ENCODE results near the gene SEMA6C. TPM values are rescaled to one million over a fixed set of nuclear protein-coding genes. Genes with fewer than 3 reads are reported as not detected.
"Not testable (repeated sequence)": the region's sequence is repeated elsewhere in the genome, so short reads cannot be mapped to it uniquely, and the experiment has no call there.

The SEMA6C gene, protein sequence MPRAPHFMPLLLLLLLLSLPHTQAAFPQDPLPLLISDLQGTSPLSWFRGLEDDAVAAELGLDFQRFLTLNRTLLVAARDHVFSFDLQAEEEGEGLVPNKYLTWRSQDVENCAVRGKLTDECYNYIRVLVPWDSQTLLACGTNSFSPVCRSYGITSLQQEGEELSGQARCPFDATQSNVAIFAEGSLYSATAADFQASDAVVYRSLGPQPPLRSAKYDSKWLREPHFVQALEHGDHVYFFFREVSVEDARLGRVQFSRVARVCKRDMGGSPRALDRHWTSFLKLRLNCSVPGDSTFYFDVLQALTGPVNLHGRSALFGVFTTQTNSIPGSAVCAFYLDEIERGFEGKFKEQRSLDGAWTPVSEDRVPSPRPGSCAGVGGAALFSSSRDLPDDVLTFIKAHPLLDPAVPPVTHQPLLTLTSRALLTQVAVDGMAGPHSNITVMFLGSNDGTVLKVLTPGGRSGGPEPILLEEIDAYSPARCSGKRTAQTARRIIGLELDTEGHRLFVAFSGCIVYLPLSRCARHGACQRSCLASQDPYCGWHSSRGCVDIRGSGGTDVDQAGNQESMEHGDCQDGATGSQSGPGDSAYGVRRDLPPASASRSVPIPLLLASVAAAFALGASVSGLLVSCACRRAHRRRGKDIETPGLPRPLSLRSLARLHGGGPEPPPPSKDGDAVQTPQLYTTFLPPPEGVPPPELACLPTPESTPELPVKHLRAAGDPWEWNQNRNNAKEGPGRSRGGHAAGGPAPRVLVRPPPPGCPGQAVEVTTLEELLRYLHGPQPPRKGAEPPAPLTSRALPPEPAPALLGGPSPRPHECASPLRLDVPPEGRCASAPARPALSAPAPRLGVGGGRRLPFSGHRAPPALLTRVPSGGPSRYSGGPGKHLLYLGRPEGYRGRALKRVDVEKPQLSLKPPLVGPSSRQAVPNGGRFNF
- polyA plus RNA-seq (ENCODE audit: insufficient read depth in 1 of 5, insufficient read length in 5 of 5, low replicate concordance in 1 of 5) = 10 to 100 TPM; 21.8 to 27.0 (median 25.1) TPM
- long read RNA-seq, donor 1, partial matches to known transcripts = 0 of 1 reads
- long read RNA-seq, donor 1, other reads (novel, unspliced or antisense) = 0 of 1 reads
- long read RNA-seq, donor 2 = 0 reads
- long read RNA-seq, donor 3 = 0 reads
- long read RNA-seq, donor 4 = 0 reads
- long read RNA-seq, donor 5, partial matches to known transcripts = 0 of 1 reads
- long read RNA-seq, donor 5, other reads (novel, unspliced or antisense) = 0 of 1 reads
- long read RNA-seq, donor 6 = 0 reads
- long read RNA-seq, donor 7 = 0 reads
- long read RNA-seq, donor 8 = 0 reads

DNA sequence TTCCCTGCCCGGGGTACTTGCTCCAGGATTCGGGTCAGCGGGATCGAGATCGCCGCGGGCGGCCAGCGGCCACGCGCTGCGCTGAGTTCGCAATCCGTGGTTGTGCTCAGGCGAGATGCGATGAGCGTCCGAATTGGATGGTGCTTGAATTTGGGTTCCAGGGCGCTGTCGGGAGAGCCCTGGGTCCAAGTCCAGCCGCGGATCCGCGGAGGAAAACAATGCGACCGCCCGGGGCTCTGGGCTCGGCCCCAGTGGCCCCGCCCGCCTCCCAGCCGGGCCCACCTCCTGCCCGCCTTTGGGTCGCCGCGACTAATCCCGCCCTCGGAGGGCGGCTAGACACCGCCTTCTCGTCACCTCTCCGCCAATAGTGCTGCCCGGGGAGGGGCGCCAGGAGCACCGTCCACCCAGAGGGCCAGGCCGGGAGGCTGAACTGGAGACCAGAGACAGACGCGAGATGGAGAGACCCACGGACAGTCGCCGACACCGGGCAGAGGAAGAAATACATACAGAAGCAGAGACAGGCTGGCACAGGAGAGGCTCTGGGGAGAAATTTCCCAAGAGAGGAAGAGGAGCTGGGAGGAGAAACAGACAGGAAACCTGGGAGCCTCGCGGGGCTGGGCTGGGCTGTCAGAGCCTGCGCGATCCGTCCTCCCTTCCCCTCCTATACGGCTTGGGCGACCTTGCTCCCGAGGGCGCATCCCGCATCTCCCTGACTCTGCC is at the start of gene SEMA6C:
SEMA6C (minus strand) TSS at position 220 of the 720 bp plus-strand sequence. CDS start 4,010 bp downstream, outside the sequence.
- peak; percentile 92 to 93 for DNase-seq

DNA sequence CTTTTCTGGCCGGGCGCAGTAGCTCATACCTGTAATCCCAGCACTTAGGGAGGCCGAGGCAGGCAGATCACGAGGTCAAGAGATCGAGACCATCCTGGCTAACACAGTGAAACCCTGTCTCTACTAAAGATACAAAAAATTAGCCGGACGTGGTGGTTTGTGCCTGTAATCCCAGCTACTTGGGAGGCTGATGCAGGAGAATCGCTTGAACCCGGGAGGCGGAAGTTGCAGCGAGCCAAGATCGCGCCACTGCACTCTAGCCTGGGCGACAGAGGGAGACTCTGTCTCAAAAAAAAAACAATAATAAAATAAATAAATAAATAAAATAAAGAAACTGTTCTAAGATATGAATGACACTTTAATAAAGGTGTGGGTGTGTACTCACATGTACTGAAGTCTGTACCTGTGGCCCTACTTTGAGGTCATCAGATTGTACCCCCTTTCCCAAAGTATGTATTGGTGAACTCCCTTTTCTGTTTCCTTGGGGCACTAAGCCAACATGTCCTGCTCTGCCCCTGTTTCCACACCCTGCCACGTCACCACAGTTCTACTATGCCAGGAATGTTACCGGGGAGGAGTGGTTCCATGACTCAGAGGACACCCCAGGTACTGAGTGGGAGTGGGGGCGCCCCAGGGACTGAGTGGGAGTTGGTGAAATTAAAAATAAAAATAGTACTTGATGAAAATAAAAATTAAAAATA is 48.6 kb upstream of the SEMA6C start:
- not testable (repeated sequence) for DNase-seq

DNA sequence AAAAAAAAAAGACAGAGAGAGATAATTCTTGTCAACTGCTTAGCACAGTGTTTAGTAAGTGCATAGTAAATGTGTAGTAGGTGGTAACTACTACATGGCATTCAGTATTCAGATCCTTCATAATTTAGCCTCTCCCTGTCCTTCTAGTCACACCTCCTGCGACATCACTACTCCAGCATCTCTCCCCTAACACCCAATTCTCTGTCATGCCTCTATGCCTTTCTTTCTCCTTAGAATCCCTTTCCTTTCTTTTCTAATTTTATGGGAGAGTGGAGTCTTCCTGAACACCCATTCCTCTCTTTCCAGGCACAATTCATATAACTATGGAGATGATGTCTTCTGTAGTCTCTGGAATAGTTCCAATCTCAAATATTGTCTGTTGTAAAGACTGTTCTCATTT is 47.4 kb upstream of the SEMA6C start:
- no peak for DNase-seq

DNA sequence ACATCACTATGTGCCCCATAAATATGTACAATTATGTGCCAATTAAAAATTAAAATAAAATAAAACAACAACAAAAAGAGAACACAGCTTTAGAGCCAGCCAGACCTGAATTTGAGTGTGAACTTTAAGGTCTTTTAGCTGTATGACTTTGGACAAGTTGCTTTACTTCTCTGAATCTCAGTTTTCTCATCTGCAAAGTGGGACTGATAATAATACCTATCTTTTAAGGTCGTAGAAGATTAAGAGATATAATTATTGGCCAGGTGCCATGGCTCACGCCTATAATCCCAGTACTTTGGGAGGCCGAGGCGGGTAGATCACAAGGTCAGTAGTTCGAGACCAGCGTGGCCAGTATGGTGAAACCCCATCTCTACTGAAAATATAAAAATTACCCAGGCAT is 46.9 kb upstream of the SEMA6C start:
- no peak for DNase-seq

DNA sequence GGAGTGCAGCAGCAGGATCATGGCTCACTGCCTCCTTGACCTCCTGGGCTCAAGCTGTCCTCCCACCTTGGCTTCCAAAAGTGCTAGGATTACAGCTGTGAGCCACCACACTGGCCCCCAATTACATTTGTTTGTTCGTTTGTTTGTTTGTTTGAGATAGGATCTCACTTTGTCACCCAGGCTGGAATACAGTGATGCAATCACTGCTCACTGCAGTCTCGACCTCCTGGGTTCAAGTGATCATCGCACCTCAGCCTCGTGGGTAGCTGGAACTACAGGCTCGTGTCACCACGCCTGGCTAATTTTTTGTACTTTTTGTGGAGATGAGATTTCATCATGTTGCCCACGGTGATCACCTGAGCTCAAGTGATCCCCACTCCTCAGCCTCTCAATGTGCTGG is 45.6 kb upstream of the SEMA6C start:
- no peak for DNase-seq

DNA sequence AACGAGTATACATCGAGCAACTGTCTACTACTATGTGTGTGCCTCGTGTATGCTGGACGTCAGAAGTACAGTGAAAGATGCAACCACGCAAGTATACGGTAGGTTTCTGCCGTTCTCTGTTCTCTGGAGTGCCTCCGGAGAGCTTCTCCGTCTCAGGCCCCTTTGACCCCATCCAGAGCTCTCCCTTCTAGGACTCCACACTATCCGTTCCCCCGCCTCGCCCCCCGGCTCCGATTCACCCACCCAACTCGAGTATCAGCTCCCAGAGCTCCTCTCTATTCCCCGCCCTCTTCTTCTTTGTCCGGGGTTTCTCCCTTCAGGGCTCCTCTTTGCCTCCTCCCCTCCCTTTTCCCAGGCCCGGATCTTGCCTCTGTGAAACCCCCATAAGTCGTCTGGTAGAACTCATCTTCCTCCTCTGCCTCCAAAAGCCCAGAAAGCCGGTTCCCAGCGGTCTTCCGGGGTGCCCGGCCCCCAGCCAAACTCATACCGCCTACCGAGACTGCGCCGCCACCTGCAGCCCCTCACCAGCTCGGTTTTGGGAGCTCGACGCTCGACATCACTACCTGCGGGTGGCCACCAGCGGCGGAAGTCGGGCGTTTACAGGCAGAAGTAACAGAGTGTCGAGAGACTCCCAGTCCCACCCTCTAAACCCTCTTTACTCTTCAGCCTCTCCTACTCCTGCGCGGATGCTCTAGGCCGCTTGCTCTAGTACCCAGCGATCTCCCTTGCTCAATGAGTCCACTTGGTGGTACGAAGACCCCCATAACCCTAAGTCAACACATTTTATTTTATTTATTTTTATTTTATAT is 43.4 kb upstream of the SEMA6C start, which contains the start of gene VPS72:
VPS72 (minus strand) TSS at position 561 of the 809 bp plus-strand sequence; CDS start at position 485, 76 bp downstream.
- peak; percentile 82 to 85 for DNase-seq

DNA sequence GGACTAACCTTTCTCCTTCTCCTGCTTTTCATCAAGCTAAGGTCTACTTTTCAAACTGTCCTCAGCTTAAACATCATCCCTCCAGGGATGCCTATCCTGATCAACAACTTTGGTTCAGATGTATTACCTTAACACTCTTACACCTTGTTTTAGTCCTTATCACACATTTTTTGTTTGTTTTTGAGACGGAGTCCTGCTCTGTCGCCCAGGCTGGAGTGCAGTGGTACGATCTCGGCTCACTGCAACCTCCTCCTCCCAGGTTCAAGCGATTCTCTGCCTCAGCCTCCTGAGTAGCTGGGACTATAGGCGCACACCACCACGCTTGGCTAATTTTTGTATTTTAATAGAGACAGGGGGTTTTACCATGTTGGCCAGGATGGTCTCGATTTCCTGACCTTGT is 42.2 kb upstream of the SEMA6C start:
- not testable (repeated sequence) for DNase-seq

DNA sequence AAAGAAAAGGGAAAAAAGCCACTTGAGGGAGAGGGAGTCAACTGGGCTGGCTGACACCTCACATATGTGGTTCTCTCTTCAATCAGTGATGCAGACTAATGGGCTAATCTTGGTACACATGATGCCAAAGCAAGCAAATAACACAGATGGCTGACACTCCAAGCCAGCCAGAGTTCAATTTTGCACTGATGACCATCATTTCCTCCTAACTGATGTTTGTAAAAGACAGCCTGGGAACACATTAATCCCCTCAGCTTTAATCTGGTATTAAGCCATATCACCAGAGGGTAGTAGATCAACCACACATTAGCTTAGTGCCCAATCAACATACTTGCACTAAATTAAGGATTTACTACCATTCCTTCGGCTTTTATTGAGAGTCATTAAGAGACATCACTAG is 40.8 kb upstream of the SEMA6C start:
- DNase-seq = no peak

DNA sequence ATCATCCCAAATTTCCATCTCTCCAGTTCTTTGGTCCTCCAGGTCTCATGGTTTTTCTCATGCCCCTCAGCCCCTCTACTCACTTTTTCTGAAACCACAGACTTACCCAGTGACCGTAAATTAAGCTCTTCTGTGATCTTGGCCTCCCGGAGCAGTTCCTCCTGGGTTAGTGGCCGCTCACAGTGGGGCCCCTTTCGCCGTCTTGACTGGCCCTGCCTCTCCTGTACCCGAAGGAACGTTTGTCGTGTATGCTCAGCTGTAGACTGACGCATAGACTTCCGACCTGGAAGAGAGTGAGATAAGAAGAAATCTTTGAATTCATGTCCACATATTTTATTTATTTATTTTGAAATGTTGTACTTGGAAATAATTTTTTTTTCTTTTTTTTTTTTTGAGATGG is 37.8 kb upstream of the SEMA6C start:
- no peak for DNase-seq

DNA sequence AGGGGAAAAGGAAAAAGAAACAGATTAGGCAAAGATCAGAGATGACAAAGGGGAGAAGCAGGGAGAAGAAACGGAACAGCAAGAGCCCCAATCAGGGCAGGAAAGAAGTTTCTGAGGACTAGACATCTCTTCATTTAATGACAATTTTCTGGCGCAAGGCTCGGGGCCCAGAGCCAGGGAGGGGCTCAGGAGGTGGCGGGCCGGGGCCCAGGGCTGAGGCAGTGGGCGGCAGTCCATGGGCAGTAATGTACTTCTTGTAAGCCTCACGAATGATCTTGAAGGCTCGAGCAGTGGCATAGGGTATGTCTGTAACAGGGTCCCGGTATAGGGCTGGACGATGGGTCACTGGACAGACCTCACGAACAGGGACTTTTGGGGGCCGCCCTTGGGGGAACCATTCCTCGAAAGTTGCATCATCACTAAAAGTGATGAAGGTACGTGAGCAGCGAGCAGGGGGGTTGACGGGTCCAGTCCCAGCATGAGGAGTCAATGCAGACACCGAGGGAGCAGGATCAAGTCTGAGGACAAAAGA is 30.1 kb upstream of the SEMA6C start:
- DNase-seq = no peak

DNA sequence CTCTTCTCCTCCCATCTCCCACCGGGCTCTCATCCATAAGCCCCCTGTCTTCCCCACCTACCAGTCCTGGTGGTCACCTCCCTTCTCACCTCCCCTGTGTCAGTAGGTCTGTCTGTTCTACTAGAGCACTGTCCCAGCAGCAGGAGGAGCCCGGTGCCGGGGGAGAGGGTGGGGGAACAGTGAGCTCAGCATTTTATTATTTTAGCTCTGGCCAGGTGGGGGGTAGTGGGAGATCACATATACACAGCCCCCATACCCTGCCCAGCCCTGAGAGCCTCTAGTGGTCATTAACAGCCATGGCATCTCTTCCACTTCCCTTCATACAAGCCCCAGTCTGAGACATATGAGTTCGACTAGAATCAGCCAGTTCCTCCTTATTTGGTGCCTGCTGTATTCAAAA is 29.4 kb upstream of the SEMA6C start, which contains the start of gene TMOD4:
TMOD4 (minus strand) TSS at position 119 of the 400 bp plus-strand sequence. CDS start 1,106 bp downstream, outside the sequence.
- DNase-seq = no peak

DNA sequence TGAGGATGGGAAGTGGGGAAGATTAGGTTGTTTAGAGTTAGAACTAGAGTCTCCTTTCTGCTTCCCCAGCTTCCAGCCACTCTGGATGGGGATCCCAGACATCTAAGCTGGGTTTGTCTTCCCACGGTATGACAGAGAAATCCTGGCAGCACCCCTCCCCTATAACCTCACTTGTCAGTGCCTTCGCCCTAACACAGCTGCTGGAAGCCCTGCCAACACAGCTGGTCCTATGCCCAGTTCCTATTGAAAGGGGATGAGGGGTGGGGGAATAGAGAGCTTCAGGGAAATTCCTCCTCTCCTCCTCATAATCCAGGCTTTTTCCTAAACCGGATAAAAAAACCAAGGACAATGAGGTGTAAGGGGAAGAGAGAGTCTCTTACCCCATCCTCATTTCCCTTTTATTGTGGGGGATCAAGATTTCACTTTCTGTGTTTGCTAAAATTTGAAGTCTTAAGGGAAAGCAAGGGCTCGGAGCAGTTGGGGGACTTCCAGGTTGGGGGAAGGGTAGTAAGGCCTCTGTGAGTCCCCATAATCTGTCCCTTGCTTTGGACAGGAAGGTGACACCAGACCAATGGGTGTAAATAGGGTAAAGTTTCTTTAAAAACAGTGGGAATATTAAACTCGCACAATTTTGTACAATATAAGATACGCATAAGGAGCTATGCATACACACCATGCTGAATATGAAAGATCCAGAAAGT is 28.8 kb upstream of the SEMA6C start:
- no peak for DNase-seq

DNA sequence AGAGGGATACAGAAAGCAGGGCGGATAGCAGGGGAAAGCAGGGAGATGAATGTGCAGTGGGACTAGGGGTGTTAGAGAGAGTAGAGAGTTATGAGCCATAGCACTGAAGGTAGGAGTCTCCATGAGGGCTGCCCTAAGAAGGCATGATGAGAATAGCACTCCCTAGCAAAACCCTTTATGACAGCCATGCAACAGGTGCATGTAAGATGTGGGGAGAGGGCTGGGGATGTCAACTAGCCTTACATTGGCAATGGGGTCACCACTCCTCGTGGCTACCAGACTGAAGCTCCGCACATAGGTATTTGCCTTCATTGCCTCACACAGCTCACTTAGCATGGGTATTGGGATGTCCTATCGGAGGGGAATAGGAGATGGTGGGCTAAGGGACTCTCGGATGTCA is 24.8 kb upstream of the SEMA6C start:
- no peak for DNase-seq

DNA sequence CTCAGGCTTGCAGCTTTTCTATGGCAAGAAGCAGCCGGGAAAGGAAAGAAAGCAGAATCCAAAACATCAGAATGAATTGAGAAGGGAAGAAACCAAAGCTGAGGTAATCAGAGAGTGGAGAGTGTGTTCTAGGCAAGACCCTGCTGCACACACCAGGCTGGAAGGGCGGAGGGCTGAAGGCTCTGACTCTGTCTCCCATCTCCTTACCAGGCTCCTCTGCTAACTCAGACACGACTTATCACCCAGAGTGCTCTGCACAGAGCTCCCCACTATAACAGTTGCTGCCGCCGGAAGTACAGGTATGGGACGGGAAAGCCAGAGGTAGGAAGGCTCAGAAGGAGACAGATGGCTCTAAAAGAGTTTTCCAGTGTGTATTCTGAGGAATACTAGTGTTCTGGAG is 20.7 kb upstream of the SEMA6C start:
- no peak for DNase-seq

DNA sequence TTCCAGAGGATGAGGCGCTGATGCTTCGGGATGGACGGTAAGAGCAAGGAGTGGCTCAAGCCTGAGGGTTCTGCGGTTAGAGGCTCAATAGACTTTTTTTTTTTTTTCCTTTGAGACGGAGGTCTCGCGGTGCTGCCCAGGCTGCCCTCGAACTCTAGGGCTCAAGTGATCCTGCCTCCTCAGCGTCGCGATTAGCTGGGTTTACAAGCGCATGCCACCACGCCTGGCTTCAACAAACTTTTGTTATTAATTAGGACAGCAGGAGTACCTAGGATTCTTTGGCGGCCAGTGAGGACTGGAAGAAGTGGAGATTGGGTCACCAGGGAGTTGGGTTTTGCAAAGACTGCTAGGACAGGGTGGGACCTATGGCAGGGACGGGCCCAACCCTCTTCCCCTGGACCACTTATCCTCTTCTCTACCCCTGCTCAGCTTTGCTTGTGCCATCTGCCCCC is 20.1 kb upstream of the SEMA6C start:
- no peak for DNase-seq

DNA sequence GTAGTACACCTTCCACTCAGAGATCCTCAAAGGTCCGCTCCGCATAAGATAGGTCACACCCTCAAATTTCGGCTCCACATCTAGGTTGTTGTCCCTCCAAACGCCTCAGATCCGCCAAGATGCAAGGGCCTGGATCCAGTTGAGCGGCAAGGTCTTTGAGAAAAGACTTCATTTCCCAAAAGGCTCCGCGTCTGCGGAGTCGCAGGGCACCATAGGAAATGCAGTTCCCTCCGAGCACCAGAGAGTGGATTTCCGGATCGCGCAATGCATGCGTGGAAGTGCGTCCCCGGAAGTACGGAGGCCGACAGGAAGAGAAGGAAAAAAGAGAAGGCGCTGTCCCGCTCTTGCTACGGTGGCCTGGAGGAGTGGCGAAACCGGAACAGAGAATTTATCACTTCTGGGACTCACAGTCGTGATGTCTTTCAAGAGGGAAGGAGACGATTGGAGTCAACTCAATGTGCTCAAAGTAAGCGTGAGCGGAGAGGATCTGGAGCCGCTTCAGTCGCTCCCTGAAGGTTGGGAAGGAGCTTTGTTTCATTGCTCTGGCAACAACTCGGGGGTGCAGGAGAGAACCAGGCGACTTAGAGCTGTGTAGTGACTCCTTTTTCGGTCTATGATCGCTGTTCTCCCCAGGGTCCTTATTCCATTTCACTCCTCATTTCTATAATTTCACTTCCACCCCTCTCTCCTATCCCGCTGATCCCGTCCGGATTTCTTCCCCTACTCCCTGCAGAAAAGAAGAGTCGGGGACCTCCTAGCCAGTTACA is 19.5 kb upstream of the SEMA6C start, which contains the start of the genes LYSMD1 and SCNM1:
LYSMD1 (minus strand) TSS at position 165 of the 767 bp plus-strand sequence. CDS start 644 bp downstream, outside the sequence.
SCNM1 (plus strand) TSS at position 407 of the 767 bp plus-strand sequence; CDS start at position 416, 9 bp downstream.
- peak; percentile 97 for DNase-seq

DNA sequence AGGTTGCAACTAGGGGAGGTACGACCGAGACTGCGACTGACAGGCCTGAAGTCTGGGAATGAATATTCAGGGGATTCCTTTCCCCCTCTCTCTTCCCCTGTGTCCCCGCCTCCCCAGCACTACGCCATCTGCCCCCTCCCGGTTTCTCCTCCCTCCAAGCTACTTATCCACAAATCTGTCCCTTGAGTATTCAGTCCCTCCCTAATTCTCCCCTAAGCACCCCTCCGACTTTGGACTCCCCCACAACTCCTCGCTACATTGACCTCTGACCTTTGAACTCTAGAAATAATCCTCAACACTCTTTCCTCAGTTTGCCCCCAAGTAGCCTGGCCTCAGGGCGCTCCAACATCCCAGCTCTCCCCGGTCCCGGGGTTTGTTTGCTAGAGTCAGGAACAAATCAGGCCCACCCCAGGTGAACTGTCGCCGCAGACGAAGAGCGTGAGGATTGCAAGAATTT is 18.9 kb upstream of the SEMA6C start:
- peak in 1 of 2 donors; percentile 61 for DNase-seq

Data from right lung (tissue), 10 donors.